ENCODE results near the gene FAM186B. TPM values are rescaled to one million over a fixed set of nuclear protein-coding genes. Genes with fewer than 3 reads are reported as not detected.
A peak's percentile ranks its signal among the peaks of the same experiment; 100 is the strongest.
"Not testable (repeated sequence)": the region's sequence is repeated elsewhere in the genome, so short reads cannot be mapped to it uniquely, and the experiment has no call there.

The FAM186B gene
- total RNA-seq, 1 donor from 2014 or later, result 0.55 TPM

GRCh38 chr12:49635036-49635435, 29.6 kb upstream of the FAM186B start:
- DNase-seq (ENCODE audit: low spot score), result no peak

- DNase-seq (ENCODE audit: low spot score), result no peak
These were observed 28.4 kb upstream of the FAM186B start for GRCh38 chr12:49633703-49634345.

GRCh38 chr12:49632986-49633702, 27.7 kb upstream of the FAM186B start:
- DNase-seq (ENCODE audit: low spot score), result no peak

- no peak for DNase-seq (ENCODE audit: low spot score)
These were observed 27.0 kb upstream of the FAM186B start for GRCh38 chr12:49632401-49632800.

- DNase-seq (ENCODE audit: low spot score), result no peak
These were observed 26.0 kb upstream of the FAM186B start for GRCh38 chr12:49631336-49631907.

GRCh38 chr12:49627752-49628360, 22.4 kb upstream of the FAM186B start:
- no peak for DNase-seq (ENCODE audit: low spot score)

GRCh38 chr12:49626836-49627235, 21.4 kb upstream of the FAM186B start:
- DNase-seq (ENCODE audit: low spot score), result no peak

- DNase-seq (ENCODE audit: low spot score), result no peak
These were observed 20.9 kb upstream of the FAM186B start for GRCh38 chr12:49626169-49626835.

- DNase-seq (ENCODE audit: low spot score), result no peak
These were observed 19.6 kb upstream of the FAM186B start for GRCh38 chr12:49624921-49625577.

GRCh38 chr12:49623142-49623904, 17.9 kb upstream of the FAM186B start, which contains the start of gene PRPF40B:
PRPF40B (plus strand) TSS chr12:49623561; CDS start chr12:49623591, 30 bp downstream.
- peak; percentile 94 for DNase-seq (ENCODE audit: low spot score)

- DNase-seq (ENCODE audit: low spot score), result no peak
These were observed 17.2 kb upstream of the FAM186B start for GRCh38 chr12:49622501-49623141.

- DNase-seq (ENCODE audit: low spot score), result no peak
These were observed 16.4 kb upstream of the FAM186B start for GRCh38 chr12:49621651-49622500.

- no peak for DNase-seq (ENCODE audit: low spot score)
These were observed 13.8 kb upstream of the FAM186B start for GRCh38 chr12:49619286-49619685.

- DNase-seq (ENCODE audit: low spot score), result no peak
These were observed 13.1 kb upstream of the FAM186B start for GRCh38 chr12:49618576-49618975.

- DNase-seq (ENCODE audit: low spot score), result no peak
These were observed 11.2 kb upstream of the FAM186B start for GRCh38 chr12:49616533-49617219.

GRCh38 chr12:49615725-49616124, 10.3 kb upstream of the FAM186B start:
- DNase-seq (ENCODE audit: low spot score), result no peak

GRCh38 chr12:49612210-49612609, 6.8 kb upstream of the FAM186B start:
- DNase-seq (ENCODE audit: low spot score), result no peak

- DNase-seq (ENCODE audit: low spot score), result not testable (repeated sequence)
These were observed 5.3 kb upstream of the FAM186B start for GRCh38 chr12:49610785-49611184.

Data from mesenteric fat pad (tissue), 1 donor.